Tibial nerve (tissue), 4 donors: ENCODE results near the gene CCDC3.

Experiments
- CTCF ChIP-seq, 5 experiments: fragments of 200-600 bp in 3 of 5; fragments of 450-650 bp in 2 of 5; sonication (generic) in 3 of 5; IDR thresholded peaks; one replicate each; pipeline ENCODE4 v1.5.1; 2016 to 2019; ENCODE audit warnings: antibody characterized with exemption in 5 of 5, mild to moderate bottlenecking in 3 of 5, moderate library complexity in 2 of 5
- EP300 ChIP-seq, 2 donors: sonication (generic); formaldehyde crosslinking; IDR thresholded peaks; one replicate each; pipeline ENCODE4 v1.6.1; 2017; ENCODE audit warnings: antibody characterized with exemption in 2 of 2, mild to moderate bottlenecking in 1 of 2
- POLR2A ChIP-seq, 2 donors: fragments of 450-650 bp; IDR thresholded peaks; one replicate each; pipeline ENCODE4 v1.6.1; 2017; ENCODE audit warnings: antibody characterized with exemption in 2 of 2, mild to moderate bottlenecking in 2 of 2, moderate library complexity in 2 of 2

GRCh38 chr10:12966067-12966466 lies 35.4 kb downstream of the CCDC3 start:
- TF ChIP-seq POLR2A (IDR thresholded peaks at IDR 0.05), result no peak
- no peak for TF ChIP-seq CTCF (IDR thresholded peaks at IDR 0.05)
- TF ChIP-seq EP300 (IDR thresholded peaks at IDR 0.05), result no peak
